Measurements from ENCODE around the gene PDE6H. TPM values are rescaled to one million over a fixed set of nuclear protein-coding genes. Genes with fewer than 3 reads are reported as not detected.

Gene PDE6H
- total RNA-seq, 2 donors from 2014 or later: not detected

- Histone ChIP-seq H3K4me3 (ENCODE audit: low read length) (no peak overlapping the region), H3K9ac (ENCODE audit: extremely low read depth, low read length, poor library complexity, severe bottlenecking) (no peak overlapping the region), H3K27me3 (ENCODE audit: control insufficient read depth, insufficient read depth, low read length, poor library complexity, severe bottlenecking) (peaks cover 11% of the 10 kb centered on the region), H3K36me3 (ENCODE audit: control insufficient read depth, insufficient read depth, low read length) (no peaks in the 10 kb centered on the region), H3K4me1 (ENCODE audit: control insufficient read depth, insufficient read depth, low read length) (no peaks in the 10 kb centered on the region), H3K9me3 (ENCODE audit: control insufficient read depth, low read length) (no peaks in the 10 kb centered on the region), H3K27ac (ENCODE audit: low read depth, low read length) (no peak overlapping the region)
- no peak overlapping the region for H3K4me3 Mint-ChIP-seq
- DNase-seq: no peak
- peaks cover 14% of the 10 kb centered on the region for H3K4me1 Mint-ChIP-seq
- no peaks in the 10 kb centered on the region for H3K36me3 Mint-ChIP-seq (ENCODE audit: low read depth)
- H3K27me3 Mint-ChIP-seq (ENCODE audit: insufficient read depth): peaks cover 7% of the 10 kb centered on the region
- H3K27ac Mint-ChIP-seq: no peak overlapping the region
- H3K9me3 Mint-ChIP-seq: peaks cover 8% of the 10 kb centered on the region
- WGBS, 2 experiments (ENCODE audit: insufficient coverage in 1 of 2, insufficient read length in 1 of 2): 90 to 93% methylated on average over 3 of the region's 3 CpGs
- TF ChIP-seq CTCF (conservative IDR thresholded peaks at IDR 0.05): no peak
Observed at GRCh38 chr12:15020156-15020555, 47.3 kb downstream of the PDE6H start.

Other genes with a start within 250 kb of the PDE6H start
- 100 to 1,000 TPM in 1 of 2 donors, 10 to 100 TPM in 1; 97.4 to 150 TPM for gene WBP11, start 169.6 kb upstream of the PDE6H start, total RNA-seq
- gene C12orf60, start 169.4 kb upstream of the PDE6H start, total RNA-seq: 1 to 10 TPM; 2.5 to 3.3 TPM
- not detected for gene SMCO3, start 158.9 kb upstream of the PDE6H start, total RNA-seq
- gene ART4, start 129.5 kb upstream of the PDE6H start, total RNA-seq: not detected
- gene MGP, start 87.2 kb upstream of the PDE6H start, total RNA-seq: not detected
- under 1 TPM; 0.15 to 0.22 TPM for gene ERP27, start 34.5 kb upstream of the PDE6H start, total RNA-seq
- gene ARHGDIB, start 11.4 kb upstream of the PDE6H start, total RNA-seq: under 1 TPM; 0.66 to 0.95 TPM
- gene RERG, start 248.4 kb downstream of the PDE6H start, total RNA-seq: 1 to 10 TPM in 1 of 2 donors, under 1 TPM in 1; 0.42 to 1.4 TPM

Measured in endodermal cell (in vitro differentiated cells).